Keratinocyte (primary cell): ENCODE measurements around the gene AASDHPPT. TPM values are rescaled to one million over a fixed set of nuclear protein-coding genes. Genes with fewer than 3 reads are reported as not detected.

ENCODE experiments used
- DNase-seq: peaks from one replicate; pipeline ENCODE4 v3.0.0-alpha.2; 2011; ENCODE audit warnings: low read depth, missing footprints, low spot score
- FAIRE-seq: peaks from 2 replicates; lab custom pipeline; 2011; peaks lifted over from hg19 to GRCh38; lab: Jason Lieb, UNC
- H2AFZ ChIP-seq: 2 replicates; pipeline ENCODE4 v1.6.0; 2012; ENCODE audit warnings: low read length, control low read depth, inconsistent platforms; ENCODE audit not compliant: control insufficient read depth
- H3K27ac ChIP-seq: 2 replicates; pipeline ENCODE4 v1.5.1; 2011; ENCODE audit warnings: low read length; ENCODE audit not compliant: control insufficient read depth, insufficient read depth
- H3K27me3 ChIP-seq: 3 replicates; pipeline ENCODE4 v1.6.0; 2011; ENCODE audit warnings: low read length; ENCODE audit not compliant: control insufficient read depth, insufficient read depth; ENCODE audit errors: extremely low read depth
- H3K36me3 ChIP-seq, 2 experiments: 2 replicates in 1 of 2; 3 replicates in 1 of 2; pipeline ENCODE4 v1.5.1; 2011; ENCODE audit warnings: low read length in 2 of 2, mild to moderate bottlenecking in 1 of 2; ENCODE audit not compliant: control insufficient read depth in 2 of 2, insufficient read depth in 2 of 2; ENCODE audit errors: extremely low read depth in 1 of 2
- H3K4me1 ChIP-seq: 3 replicates; pipeline ENCODE4 v1.5.1; 2011; ENCODE audit warnings: low read length; ENCODE audit not compliant: control insufficient read depth, insufficient read depth; ENCODE audit errors: extremely low read depth
- H3K4me2 ChIP-seq: 3 replicates; pipeline ENCODE4 v1.6.0; 2011; ENCODE audit warnings: low read depth, low read length; ENCODE audit not compliant: control insufficient read depth, insufficient read depth; ENCODE audit errors: extremely low read depth
- H3K4me3 ChIP-seq, 3 experiments: fragments of 200-600 bp in 1 of 3; sonication (generic) in 1 of 3; 2 replicates in 2 of 3; 3 replicates in 1 of 3; pipeline ENCODE4 v1.5.1; 2011 to 2016; ENCODE audit warnings: low read length in 3 of 3, mild to moderate bottlenecking in 3 of 3, control low read depth in 2 of 3, inconsistent platforms in 1 of 3, low read depth in 1 of 3, mixed read lengths in 1 of 3, mixed run types in 1 of 3, moderate library complexity in 1 of 3; ENCODE audit not compliant: control insufficient read depth in 2 of 3, insufficient read depth in 2 of 3; ENCODE audit errors: extremely low read depth in 1 of 3
- H3K79me2 ChIP-seq: 2 replicates; pipeline ENCODE4 v1.6.0; 2012; ENCODE audit warnings: low read length; ENCODE audit not compliant: control insufficient read depth, insufficient read depth
- H3K9ac ChIP-seq: 3 replicates; pipeline ENCODE4 v1.6.0; 2011; ENCODE audit warnings: low read length; ENCODE audit not compliant: control insufficient read depth, insufficient read depth; ENCODE audit errors: extremely low read depth
- H3K9me1 ChIP-seq: 3 replicates; pipeline ENCODE4 v1.6.0; 2011; ENCODE audit warnings: low read length; ENCODE audit not compliant: control insufficient read depth, insufficient read depth; ENCODE audit errors: extremely low read depth
- H3K9me3 ChIP-seq: 2 replicates; pipeline ENCODE4 v1.5.1; 2012; ENCODE audit warnings: low read depth, low read length; ENCODE audit not compliant: control insufficient read depth
- H4K20me1 ChIP-seq: 3 replicates; pipeline ENCODE4 v1.6.0; 2011; ENCODE audit warnings: low read length; ENCODE audit not compliant: control insufficient read depth, insufficient read depth; ENCODE audit errors: extremely low read depth
- CTCF ChIP-seq, 3 experiments: IDR thresholded peaks in 1 of 3; conservative IDR thresholded peaks in 1 of 3; optimal IDR thresholded peaks in 1 of 3; 2 replicates in 2 of 3; 3 replicates in 1 of 3; pipeline versions ENCODE3 to v1.5.1; 2011; ENCODE audit warnings: low read length in 3 of 3, mild to moderate bottlenecking in 3 of 3, moderate library complexity in 2 of 3, control low read depth in 1 of 3, inconsistent platforms in 1 of 3; ENCODE audit not compliant: insufficient read depth in 2 of 3; ENCODE audit errors: extremely low read depth in 1 of 3
- EZH2 ChIP-seq: IDR thresholded peaks from one replicate; pipeline ENCODE4 v1.6.1; 2012; ENCODE audit warnings: inconsistent platforms, mild to moderate bottlenecking, low read length, moderate library complexity
- dilution Hi-C: fragments of 300-500 bp; cut with MboI; formaldehyde crosslinking; loops from one replicate; pipeline ENCODE4 v1.7.0; 2020; ENCODE audit warnings: low sequenced_read_pairs; ENCODE audit not compliant: extremely low pct_ligation_motif_present
- polyA plus RNA-seq, 5 experiments: library from polyadenylated mRNA; depleted of rRNA in 3 of 5; stranded (reverse) in 3 of 5; stranded (forward) in 1 of 5; unstranded in 1 of 5; fragments of >200 nt; gene quantifications; 1 replicate in 1 of 5; 2 replicates in 3 of 5; 3 replicates in 1 of 5; pipeline versions ENCODE4 v1.2.1 to v1.2.3, GENCODE V29; 2011 to 2012; ENCODE audit warnings: missing spikeins in 2 of 5, low read depth in 1 of 5, low replicate concordance in 1 of 5

Gene AASDHPPT
- polyA plus RNA-seq, 1 donor (not counting 4 experiments of a cell fraction or from before 2014, with no cell fraction given) = 53.0 TPM

DNA sequence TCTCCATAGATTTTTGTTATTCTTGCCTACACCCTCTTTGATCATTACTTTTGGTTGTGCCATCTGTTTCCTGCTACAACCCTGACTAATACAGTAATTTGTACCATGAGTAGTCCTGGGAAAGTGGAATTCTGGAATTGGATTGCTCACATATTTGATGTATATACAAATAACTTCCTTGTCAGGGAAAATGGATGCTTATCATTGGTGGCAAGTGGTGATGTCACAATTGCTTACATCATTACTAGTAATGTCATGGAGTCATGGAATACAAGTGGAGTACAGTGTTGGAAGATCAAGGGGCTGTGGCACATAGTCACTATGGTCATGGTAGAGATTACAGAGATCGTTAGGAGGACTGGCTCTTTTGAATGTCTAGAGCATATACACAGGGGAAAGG is 24.4 kb downstream of the AASDHPPT start:
- DNase-seq (no peak), FAIRE-seq (no peak)
- Histone ChIP-seq H3K9me1 (no peaks in the 10 kb centered on the region), H3K27me3 (no peaks in the 10 kb centered on the region), H3K4me2 (no peak overlapping the region), H3K9ac (no peak overlapping the region), H3K9me3 (no peaks in the 10 kb centered on the region), H2AFZ (no peak overlapping the region), H3K4me3 (no peak overlapping the region), H3K79me2 (no peaks in the 10 kb centered on the region), H4K20me1 (no peaks in the 10 kb centered on the region), H3K4me1 (no peaks in the 10 kb centered on the region), H3K27ac (no peak overlapping the region), H3K36me3 (peaks cover 2 to 6% of the 10 kb centered on the region in 2 experiments)
- dilution Hi-C loops = no loop called here
- no peak for TF ChIP-seq EZH2
- no peak for TF ChIP-seq CTCF (optimal IDR thresholded peaks at IDR 0.05 in 1 of 3, IDR thresholded peaks at IDR 0.05 in 1 of 3, conservative IDR thresholded peaks at IDR 0.05 in 1 of 3; ENCODE audit: extremely low read depth in 1 of 3, insufficient read depth in 2 of 3, low read length in 3 of 3)

- Histone ChIP-seq H3K4me3 (no peak overlapping the region), H3K79me2 (no peaks in the 10 kb centered on the region), H3K9me3 (no peaks in the 10 kb centered on the region), H3K27me3 (no peaks in the 10 kb centered on the region), H3K4me2 (no peak overlapping the region), H3K36me3 (no peaks in the 10 kb centered on the region), H3K27ac (no peak overlapping the region), H4K20me1 (no peaks in the 10 kb centered on the region), H3K4me1 (no peaks in the 10 kb centered on the region), H3K9ac (no peak overlapping the region), H3K9me1 (no peaks in the 10 kb centered on the region), H2AFZ (no peak overlapping the region)
- TF ChIP-seq CTCF (optimal IDR thresholded peaks at IDR 0.05 in 1 of 3, IDR thresholded peaks at IDR 0.05 in 1 of 3, conservative IDR thresholded peaks at IDR 0.05 in 1 of 3; ENCODE audit: extremely low read depth in 1 of 3, insufficient read depth in 2 of 3, low read length in 3 of 3) (no peak), EZH2 (no peak)
- dilution Hi-C loops = no loop called here
- DNase-seq (no peak), FAIRE-seq (no peak)
Measured at GRCh38 chr11:106105986-106106385, 28.5 kb downstream of the AASDHPPT start.
